GM19023 (cell line): ENCODE measurements around the gene HCFC1.

ENCODE experiments used
- ATAC-seq: cut with Tn5 transposase; IDR thresholded peaks from one replicate; pipeline ENCODE4 v1.9.1; 2021; ENCODE audit warnings: mild to moderate bottlenecking, moderate library complexity; ENCODE audit not compliant: unreplicated experiment

The HCFC1 gene

DNA sequence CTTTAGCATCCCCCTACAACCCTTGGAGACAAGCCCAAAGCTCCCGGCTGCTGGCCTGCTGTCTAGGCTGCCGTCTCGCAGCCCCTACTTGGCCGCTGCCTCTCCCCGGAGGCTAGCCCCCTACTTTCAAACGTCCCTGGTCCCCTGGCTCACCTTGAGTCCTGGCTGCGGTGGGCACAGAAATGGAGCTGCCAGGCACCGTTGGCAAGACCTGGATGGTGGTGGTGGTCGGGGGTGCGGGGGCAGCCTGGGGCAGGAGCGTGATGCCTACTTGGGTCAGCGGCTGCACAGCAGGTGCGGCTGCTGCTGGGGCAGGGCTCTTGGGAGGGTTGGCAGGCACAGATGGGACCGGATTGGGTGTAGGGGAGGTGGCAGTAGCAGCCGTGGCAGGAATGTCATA is 12.0 kb downstream of the HCFC1 start:
- ATAC-seq = no peak

DNA sequence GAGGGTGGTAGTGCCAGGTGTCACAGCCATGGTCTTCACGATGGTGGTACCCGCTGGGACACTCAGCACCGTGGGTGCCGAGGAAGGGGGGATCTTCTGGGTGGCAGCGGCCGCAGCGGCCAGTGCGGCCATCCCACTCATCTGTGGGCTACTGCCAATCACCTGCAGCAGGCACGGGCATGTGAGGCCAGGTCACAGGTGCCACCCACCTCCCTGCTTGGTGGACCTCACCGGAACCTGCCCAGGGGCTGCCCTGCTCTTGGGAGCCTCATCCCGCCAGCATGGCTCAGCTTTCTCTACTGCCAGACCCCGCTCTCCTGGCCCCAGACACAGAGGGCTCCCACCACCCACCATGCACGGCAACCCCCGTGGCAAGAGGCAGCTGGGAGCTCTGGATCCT is 13.0 kb downstream of the HCFC1 start:
- ATAC-seq = no peak

DNA sequence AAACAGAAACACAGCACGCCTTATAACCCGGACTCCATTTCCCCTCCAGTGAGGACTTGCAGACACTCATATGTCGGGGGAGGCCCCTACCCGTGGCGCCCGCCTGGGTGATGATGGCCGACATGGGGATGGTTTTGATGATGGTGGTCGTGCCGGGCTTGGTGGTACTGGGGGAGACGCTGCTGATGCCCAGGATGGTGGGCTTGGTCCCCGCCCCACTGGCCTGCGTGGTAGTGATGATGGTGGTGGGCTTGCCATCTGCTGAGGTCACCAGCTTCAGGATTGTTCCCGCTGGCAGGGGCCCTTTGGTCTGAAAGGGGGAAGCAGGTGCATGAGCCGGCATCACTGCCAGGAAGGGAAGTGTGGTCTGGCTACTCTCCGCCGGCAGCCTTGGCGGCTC is 14.4 kb downstream of the HCFC1 start:
- no peak for ATAC-seq

DNA sequence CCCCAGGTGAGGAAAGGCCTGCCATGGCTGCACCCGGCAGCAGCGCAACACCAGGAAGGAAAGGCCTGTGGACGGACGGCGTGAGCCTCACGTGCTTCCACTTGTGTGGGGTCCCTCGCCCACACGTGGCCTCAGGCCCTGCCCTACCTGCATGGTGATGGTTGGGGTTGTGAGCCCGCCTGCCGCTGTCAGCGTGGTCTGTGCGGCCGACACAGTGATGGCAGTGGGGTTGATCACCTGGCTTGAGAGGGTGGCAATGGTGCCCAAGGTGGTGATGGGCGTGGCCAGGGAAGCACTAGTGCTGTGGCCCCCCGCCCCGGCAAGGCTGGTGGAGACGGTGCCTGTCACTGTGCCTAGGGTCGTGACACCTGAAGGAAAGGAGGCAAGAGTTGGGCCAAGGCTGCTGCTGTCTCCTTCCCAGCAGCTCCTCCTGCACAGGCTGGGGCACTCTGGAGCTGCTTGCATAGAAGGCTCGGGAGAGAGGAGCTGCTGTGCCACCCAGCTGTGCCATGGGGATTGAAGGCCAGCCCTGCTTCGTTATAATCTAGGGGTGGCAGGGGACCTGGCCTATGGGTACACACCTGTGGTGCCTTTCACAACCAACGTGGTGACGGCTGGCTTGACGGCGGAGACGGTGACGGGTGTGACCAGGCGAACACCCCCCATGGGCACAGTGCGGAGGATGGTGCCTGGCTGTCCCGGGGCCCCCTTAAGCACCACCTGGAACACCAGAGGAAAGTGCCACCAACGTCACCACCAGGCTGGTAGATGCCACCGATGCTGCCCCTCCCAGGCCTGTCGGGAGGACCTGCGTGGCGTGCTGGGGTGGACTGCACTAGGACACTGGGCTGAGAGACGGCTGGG is 15.3 kb downstream of the HCFC1 start:
- no peak for ATAC-seq

GRCh38 chrX:153955228-153955732 is 16.3 kb downstream of the HCFC1 start:
- ATAC-seq = no peak

DNA sequence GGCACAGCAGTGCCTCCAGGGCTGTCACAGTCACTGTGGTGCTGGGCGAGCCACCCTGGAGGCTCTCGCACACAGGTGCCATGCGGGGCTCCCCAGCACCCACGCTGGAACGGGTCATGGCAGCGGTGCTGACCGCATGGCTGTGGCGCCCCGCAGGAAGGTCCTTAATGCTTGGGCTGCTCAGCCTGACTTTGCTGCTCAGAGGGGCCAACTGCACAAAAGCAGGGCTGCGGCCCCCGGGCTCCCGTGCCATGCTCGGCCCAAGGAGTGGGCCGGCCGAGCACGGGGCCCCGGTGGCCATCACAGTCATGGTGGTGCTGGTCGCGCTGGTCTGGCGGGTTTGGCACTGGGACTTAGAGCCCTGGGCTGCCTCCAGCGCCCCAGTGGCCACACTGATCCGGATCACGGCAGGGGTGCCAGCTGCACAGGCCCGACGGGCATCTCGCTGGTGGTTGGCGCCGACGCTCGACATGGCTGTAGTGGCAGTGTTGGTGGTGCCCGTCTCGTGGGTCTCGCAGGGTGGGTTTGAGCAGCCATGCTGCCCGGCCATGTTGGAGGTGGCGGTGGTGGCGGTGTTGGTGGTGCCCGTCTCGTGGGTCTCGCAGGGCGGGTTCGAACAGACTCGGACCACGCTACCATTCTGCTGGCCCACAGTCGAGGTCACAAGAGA is 16.9 kb downstream of the HCFC1 start:
- ATAC-seq = no peak

DNA sequence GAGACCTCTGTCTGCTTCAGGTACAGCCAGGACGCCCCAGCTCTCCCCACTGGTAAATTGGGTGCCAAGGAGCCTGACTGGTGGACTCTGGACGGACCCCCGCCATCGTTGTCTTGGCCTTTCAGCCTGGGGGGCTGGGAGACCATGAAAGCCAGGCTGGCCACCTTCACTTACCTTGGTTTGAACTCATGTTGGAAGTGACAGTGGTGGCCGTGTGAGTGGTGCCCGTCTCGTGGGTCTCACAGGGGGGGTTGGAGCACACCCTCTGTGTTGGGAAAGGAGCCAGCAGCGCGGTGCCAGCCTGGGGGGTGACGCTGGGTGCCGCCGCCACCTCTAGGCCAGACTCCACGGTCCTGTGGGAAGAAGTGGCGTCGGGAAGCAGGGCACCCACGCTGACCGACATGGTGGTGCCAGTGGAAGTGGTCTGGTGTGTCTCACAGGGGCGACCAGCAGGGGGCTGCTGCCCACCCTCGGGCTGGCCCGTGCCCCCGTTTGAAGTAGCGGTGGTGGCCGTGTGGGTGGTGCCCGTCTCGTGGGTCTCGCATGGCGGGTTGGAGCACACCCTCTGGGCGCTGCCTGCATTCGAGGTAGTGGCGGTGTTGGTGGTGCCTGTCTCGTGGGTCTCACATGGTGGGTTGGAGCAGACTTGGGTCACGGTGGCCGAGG is 17.6 kb downstream of the HCFC1 start:
- ATAC-seq = no peak

- ATAC-seq = peak; percentile 55
Measured at GRCh38 chrX:153953342-153953830, 18.2 kb downstream of the HCFC1 start.

- ATAC-seq = no peak
Measured at GRCh38 chrX:153952373-153953026, 19.1 kb downstream of the HCFC1 start.

DNA sequence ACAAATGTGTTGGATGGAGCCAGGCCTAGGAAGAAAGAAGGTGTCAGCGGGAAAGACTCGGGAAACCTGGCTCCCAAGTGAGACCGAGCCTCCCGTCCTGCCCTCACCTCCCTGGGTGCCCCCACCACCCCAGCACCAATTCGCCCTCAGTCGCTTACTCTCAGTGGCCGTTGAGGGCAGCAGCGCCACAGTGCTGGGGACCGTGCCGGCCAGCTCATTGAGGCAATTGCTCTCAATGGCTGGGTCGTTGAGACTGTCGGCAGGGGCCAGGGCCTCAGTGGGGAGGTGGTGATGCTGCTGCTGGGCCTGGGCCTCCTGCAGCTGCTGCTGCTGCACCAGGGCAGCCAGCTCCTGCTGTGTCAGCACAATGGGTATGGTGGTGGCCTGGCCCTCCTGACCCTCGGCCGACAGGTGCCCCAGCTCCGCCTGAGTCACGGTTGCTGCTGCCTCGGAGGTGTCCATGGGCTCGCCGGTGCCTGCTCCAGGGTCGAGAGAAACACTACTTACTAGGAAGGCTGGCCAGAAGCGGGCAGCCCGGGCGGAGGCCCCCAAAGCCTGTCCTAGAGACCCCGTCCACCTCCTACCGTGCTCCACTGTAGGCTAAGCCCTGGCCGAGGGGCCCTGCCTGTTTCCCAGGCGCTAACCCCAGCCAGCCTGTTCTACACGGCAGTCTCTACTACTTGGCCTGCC is 19.8 kb downstream of the HCFC1 start:
- no peak for ATAC-seq

DNA sequence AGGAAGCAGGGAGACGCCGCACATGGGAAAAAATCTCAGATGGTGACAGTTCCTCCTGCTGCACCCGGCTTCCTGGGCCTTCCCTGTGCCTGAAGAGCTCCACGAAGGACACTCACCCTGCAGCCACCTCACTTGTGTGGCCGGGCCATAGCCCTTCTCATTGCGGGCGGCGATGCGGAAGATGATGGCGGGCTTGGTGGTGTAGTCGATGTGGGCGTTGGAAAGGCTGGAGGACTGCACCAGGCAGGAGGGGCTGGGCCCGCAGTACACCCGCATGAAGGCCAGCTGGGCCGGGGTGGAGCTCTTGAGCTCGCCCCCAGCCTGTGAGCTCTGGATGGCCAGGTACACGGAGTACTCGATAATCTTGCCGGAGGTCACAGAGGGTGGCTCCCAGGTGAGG is 21.5 kb downstream of the HCFC1 start:
- ATAC-seq = no peak

- ATAC-seq = no peak
Measured at GRCh38 chrX:153948847-153949805, 22.5 kb downstream of the HCFC1 start.

- ATAC-seq = no peak
Measured at GRCh38 chrX:153948002-153948466, 23.6 kb downstream of the HCFC1 start.

DNA sequence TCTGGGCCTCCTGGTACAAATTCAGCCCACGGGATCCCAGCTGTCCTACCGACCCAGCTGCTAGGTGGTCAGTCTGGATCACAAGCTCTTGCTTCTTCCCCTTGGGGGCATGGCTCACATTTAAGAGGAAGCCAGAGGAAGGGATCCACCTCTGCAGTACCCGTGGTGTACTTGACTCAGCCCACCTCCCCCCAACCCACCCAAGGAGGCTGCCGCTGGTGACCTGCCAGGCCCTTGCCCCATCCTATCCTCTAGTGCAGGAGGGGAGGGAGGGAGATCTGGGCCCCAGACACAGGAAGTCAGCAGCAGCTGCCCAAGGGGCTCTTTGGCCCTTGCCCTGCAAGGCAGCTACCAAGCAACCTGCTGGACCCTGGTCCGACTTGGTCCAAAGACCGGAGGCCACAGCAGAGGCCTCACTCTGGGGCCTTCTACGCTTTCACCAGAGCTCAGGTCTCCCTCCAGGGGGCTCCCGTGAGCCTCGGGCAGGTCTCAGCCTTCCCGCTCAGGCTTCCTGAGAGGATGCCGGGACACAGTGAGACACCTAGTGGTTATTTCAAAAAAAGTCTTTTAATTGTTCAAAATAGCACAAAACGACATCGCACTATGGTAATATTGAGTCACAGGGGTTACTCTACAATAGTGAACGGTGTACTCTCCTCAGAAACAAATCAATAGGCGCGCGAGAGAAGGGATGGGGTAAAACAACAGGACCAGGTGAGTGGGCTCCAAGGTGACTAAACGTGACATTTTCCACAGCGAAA is 24.4 kb downstream of the HCFC1 start:
- peak; percentile 69 for ATAC-seq

DNA sequence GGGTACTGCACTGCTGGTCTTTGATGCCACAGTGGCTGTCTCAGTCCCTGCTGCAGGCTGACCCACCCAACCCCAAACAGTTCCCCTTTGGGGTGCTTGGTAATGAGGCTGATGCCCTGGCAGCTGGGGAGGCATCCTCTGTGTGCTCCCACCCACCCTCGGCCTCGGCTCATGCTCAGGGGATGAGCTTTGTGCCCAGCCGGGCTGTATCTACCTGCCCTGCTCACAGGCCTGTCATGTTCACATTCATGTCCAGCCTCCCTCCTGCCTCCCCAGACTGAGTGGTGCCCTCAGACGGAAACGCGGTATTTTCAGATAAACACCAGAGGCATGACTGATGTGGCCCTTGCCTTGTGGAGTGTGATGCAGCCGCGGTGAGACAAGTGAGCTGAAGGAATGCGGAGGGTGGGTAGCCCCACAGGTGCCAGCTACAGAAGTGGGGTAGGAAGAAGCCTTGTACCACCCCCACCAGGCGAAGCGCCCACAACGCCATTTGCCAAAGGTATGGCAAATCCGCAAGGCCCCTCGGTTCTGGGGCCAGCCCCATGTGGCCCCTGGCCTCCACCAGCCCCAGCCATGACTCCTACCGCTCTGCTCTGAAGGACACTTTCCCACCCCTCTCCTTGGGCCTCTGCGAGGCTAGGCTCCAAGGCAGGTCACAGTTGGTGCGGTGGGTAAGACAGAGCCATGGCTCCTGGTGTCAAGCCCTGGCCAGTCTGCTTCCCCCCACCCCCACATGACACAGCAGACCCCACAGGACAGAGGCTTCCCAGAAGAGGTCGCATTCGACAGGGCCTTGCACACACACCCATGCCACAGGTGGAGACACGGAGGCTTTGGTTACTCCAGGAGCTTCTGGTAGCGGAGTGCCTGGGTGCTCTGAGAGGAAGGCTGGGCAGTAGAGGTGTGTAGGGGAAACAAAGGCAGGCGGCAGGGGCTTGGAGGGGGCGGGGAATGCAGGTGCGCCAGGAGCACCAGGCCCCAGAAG is 25.4 kb downstream of the HCFC1 start:
- ATAC-seq = no peak

DNA sequence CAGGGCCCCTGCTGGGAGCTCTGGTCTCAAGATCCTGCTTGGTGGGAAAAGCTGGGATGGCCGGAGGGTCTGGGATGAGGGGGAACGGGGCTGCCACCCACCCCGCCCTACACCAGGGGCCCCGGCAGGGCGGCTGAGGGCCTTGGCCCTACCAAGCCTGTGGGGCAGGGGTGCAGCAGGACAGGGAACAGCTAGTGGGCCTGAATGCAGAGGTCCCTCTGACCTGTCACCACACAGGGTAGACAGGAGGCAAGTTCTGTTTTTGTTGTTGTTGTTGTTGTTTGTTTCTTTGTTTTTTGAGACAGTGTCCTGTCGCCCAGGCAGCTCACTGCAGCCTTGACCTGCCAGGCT is 26.8 kb downstream of the HCFC1 start:
- ATAC-seq = no peak

- ATAC-seq = no peak
Measured at GRCh38 chrX:153944140-153944799, 27.3 kb downstream of the HCFC1 start, which contains the start of gene RENBP. TSS of gene RENBP (minus strand) at chrX:153944643. CDS start at chrX:153944610, 33 bp downstream.
